Measurements from ENCODE around the gene SDF2.
A peak's percentile ranks its signal among the peaks of the same experiment; 100 is the strongest.

The SDF2 gene, protein sequence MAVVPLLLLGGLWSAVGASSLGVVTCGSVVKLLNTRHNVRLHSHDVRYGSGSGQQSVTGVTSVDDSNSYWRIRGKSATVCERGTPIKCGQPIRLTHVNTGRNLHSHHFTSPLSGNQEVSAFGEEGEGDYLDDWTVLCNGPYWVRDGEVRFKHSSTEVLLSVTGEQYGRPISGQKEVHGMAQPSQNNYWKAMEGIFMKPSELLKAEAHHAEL

DNA sequence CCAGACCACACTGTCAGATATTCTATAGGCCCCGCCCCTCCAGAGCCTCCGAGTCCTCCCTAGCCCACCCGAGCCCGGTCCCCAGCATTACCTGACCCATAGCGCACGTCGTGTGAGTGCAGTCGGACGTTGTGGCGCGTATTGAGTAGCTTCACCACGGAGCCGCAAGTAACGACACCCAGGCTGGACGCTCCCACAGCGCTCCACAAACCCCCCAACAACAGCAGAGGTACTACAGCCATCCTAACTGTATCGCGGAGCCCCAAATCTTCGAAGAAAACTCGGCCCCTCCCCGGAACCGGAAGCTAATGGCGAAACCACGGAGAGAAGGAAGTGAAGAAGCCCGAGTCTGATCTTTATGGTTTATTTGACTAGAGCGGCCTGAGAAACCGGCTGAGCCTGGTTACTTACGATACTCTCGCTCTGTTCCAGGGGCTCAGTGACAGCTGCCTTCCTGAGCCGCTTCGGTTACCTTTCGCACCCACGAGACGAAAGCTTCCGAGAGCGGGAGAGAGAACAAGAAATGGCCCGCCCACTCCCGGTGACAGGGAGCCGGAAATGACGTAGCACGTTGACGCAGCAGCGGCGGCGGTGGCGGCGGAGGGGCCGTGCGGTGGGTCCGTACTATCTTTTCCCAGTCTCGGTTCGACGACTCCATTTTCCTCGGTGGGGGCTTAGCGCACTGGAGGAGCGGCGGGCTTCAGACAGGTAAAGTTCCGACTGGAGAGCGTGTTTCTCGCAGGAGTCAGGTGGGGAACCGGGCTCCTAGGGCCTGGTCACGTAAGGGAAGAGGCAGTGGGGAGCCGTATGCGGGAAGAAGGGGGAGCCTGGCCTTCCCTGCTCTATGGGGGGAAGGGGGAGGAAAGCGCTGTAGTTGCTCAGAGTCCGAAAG is at the start of gene SDF2, which contains the start of gene SUPT6H:
Gene SDF2, minus strand, starts transcription at position 272 of the 892 bp plus-strand sequence. Its CDS starts 30 bp downstream, at position 242.
Gene SUPT6H, plus strand, starts transcription at position 571 of the 892 bp plus-strand sequence. CDS start 11,197 bp downstream, outside the sequence.
- DNase-seq, result peak; percentile 53

DNA sequence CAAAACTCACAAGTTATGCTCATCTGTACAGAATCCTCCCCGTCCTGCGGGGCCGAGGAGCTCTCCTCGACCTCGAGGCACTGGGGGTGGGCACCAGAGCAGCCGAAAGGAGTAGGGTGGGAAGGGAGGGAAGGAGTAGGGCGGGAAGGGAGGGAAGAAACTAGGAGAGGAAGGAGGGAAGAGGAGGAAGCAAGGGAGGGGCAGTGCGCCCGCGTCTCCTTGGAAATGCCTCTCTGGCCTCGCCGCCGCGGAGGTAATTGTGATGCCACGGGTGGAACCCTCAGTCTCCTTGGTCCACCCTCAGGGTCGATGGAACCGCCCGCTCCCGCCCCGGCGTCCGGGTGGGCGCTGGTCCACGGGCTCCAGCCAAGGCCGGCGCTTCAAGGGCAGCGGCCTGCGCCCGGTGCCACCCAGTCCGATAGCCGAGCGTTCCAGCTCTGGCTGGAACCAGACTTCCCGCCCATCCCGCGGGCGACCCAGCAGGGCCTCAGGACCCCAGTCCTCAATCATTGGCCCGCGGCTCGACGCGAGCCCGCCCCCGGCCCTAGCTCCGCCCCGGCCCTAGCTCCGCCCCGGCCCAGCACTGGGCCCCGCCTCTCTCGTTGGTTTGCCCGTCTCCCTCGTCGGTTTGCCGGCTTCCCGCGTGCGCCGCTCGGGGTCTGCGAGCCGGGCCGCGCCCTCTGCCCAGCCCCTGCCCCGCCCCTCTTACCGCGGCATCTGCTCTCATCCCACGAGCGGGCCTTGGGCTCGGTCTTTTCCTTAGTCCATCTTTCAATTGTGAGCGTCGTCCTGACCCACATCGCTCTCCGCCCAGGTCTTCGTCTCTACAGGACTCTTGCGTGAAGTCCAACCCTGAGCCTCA is 49.4 kb upstream of the SDF2 start:
- peak; percentile 41 for DNase-seq

DNA sequence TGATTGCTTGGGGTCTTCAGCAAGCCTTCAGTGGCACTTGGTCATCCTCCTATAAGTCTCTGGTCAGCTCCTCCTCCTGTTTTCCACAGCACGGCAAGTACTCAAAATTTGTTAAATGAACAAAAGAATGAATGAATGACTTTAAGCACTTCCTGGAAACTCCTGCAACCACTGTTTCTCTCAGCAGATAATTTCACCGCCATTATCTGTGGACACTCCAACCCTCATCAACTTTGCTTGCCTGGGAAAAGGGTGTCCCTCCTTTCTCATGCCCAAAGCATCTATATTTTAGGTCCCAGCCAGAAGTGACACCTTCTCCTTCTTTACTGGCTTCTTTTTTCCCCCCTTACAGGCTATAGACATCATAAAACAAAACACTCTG is 45.6 kb upstream of the SDF2 start:
- DNase-seq, result no peak

DNA sequence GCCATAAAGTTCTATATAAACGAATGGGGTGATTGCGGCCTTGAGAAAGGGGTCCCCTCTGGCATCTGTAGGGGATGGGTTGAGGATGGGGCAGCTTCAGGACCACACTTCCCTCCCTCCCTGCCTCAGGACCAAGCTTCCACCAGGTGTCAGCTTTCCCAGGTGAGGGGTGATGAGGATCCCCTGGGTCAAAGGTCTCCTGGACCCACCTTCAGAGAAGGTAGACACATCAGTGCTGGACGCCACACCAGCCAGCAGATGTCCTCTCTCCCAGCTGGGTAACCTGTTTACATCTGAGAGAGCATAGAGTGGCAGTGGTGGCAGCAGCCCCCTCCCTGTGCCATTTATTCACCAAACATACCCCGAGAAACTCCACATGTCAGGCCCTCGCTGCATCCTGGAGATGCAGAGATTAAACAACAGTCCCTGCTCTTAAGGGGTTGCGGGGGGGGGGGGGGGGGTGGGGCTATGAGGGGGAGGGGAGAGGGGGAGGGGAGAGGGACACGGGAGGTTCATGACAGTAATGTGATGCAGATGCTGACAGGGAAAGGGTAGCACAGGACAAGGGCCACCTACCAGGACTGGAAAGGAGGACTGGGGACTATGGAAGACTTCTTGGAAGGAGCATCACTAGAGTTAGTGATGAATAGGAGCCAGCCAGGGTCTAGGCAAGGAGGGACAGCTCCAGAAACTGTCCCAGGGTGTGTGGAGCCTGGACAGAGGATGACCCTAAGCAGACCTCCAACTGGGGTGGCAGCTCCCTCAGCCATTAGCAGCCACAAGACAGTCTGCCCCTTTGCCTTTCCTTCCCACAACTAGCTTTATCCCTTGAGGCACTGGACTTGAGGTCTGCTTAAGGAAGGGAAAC is 45.0 kb upstream of the SDF2 start:
- DNase-seq, result no peak

DNA sequence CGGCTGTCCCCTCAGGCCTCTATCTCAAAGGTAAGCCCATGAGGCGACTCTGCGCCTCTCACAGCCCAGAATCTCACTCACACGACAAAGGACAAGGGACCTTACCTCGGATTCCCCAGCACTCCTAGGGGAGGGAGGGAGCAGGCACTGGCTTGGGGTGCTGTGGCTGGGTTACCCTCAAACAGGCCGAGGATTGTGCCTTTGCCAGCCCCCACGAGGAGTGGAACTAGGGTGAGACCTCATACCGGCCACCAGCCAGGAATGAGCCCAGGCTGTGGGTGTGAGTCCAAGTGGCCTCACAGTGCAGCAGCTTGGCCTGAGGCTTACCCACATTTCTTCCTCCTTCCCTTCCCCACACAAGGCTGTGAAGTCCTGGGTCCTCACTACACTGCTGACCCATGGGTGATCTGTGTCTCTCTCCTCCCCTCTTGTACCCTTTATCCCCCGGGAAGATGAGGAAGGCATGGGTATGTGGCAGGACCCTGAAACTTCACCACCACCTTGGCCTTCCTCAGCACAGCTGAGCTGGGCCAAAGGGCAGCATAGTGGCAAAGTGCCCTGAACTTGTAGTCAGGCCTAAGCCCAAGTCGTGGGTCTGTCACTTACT is 44.1 kb upstream of the SDF2 start:
- DNase-seq, result no peak

DNA sequence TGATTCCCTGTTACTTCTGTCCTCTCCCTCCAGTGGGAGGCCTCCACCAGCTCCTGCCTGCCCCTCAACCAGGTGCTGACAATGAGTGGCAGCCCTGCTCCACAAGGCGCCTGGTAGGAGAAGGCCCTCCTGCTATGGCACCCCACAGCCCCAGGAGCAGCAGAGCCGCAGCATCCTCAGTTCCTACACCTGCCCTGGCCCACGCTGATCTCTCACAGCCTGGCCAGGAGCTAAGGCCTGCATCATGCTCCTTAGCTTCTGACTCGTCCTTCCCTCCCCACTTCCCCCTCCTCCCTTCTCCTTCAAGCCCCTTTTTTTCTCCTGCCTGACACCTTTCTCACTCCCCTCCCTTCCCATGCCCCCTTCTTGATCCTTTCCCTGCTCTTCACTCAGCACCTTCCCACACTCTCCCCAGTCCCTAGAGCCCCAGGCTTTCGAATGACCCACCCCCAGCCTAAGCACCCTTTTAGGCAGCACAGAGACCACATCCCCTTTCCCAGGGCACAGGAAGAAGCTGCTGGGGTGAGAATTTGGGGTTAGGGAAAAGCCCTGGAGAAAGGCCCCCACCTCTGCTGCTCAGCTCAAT is 43.5 kb upstream of the SDF2 start:
- DNase-seq, result no peak

DNA sequence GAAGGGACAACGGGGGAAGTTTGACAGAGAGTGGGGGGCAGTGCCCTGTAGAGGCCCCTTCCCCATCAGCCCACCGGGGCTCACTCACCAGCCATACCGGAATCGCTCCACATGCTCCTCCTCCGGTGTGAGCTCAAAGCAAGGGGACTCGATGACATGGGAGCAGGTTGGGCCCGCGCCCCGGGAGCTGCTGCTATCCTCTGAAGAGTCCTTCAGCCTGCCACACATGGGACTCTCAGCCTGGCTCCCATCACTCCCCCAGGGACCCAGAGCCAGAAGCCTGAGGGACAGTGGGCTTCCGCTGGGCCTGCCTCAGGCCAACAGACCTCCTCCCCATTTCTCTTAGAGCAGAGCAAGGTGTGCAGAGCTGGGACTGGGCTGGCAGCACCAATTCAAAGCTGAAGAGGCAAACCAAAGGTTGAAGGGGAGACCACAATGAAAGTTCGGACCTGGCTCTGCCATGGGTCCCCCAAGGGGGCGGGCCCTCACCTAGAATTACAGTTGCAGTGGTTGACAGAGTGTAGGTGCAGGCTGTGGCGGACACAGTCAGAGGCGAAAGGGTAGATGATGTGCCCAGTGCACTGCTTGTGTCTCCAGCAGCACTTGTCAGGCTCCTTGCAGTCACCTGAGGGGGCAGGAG is 42.6 kb upstream of the SDF2 start:
- DNase-seq, result no peak

DNA sequence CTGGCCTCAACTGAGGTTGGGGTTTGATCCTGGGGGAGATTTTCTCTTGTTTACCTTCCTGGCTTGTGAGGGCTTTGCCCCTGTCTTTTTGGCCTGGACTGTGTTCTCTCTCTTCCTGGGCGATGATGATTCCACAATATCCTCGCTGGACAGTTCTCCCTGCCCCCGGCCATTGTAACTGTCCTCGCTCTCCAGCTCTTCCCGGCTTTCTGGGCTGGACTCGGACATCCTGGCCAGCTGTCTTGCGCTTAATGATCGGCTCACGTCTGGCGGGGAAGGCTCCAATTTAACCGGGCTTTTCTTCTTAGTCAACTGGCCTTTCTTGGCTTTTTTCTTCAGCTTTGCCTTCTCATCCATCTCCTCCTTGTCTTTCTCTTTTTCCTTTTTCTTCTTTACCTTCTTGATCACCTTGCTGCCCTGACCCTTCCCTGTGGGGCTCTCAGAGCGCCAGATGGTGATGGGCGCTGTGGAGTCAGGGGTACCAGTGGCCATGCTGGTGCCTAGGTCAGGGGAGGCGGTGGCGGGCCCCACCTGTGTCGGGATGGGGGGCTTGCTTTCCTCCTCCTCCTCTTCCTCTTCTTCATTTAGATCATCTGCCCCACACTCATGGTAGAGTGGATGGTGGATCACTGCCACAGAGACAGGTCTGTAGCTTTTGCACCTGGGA is 42.0 kb upstream of the SDF2 start:
- no peak for DNase-seq

DNA sequence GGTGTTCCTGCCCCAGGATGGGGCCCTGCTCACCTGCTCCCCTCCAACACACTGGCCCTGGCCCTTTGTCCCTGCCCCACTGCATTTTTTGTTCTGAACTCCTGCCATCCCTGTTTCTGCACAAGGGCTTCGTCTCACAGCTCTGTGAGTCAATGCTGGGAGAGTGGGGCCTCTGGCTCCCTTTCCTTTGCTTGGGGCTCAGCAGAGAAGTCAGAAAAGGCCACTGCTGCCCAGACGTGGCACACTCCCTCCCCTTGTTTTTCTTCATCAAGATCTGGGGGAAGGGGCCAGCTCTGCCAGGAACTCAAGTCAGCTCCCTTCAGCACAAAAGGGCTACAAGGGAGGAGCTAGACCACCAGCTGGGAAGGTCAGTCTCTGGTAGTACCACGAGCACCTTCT is 41.0 kb upstream of the SDF2 start:
- DNase-seq, result no peak

DNA sequence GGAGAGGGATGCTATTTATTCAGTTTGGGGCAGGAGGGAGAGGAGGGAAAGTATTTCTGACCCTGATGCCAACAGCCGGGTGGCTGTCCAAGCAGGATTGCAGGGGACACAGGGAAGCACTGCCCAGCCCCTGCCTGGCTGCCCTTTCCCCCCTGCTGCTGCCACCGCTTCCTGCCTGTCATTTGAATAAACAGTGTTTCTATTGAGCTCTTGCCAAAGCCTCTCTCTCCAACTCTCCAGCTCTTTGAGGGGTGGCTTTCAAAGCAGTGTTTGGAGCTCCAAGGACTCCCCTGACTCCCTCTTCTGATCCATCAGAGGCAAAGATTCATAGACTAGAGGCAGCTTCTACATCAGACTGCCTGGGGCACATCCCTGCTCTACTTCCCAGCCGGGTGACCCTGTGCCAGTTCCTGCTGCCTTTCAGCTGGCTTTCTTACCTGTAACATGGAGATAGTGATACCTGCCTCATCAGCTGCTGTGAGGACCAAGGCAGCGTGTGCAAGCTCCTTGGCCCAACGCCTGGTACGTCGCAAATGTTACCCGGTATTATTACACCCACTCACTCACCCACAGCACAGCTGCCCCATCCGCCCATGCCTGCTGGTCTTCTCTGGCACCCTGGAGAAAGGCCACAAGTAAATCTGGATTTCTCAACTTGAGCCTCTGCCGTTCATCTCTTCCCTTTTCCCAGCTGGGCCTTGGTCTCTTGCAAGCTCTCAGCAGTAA is 40.5 kb upstream of the SDF2 start:
- DNase-seq, result no peak

DNA sequence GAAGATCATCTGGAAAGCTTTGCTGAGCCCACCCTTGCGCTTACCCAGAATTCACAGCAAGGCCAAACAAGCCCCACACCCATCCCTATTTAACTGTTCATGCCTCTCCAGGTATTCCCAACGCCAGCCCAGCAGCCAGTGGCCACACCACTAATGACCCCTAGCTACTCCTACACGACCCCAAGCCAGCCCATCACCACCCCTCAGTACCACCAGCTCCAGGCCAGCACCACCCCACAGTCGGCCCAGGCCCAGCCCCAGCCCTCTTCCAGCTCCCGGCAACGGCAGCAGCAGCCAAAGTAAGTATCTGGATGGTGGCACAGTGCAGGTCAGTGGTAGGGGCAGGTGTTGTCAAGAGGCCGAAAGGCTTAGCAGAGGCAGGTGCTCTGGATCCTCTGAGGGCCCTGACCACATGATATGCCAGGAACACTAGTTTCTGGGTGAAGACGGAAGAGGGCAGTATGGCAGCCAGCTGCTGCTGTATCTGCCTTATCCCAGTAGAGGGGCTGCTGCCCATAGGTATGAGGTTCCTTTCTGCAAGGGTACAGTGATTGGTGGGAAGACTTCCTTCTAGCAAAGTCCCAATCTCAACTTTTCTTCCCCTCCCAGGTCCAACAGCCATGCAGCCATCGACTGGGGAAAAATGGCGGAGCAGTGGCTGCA is 39.3 kb upstream of the SDF2 start:
- no peak for DNase-seq

DNA sequence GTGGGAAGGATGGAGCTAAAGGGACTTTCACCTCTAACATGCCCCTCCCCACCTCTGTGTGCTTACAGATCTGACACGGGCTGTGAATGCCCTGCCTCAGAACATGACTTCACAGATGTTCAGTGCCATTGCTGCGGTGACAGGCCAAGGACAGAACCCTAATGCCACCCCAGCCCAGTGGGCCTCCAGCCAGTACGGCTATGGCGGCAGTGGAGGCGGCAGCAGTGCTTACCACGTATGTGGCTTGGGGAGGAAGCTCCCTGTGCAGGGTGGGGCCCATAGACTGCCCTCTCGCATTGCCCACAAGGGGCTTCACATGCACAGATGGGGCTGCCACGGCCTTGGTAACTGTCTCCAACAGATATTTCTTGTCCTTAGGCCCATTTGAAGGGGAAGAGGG is 38.6 kb upstream of the SDF2 start:
- no peak for DNase-seq

DNA sequence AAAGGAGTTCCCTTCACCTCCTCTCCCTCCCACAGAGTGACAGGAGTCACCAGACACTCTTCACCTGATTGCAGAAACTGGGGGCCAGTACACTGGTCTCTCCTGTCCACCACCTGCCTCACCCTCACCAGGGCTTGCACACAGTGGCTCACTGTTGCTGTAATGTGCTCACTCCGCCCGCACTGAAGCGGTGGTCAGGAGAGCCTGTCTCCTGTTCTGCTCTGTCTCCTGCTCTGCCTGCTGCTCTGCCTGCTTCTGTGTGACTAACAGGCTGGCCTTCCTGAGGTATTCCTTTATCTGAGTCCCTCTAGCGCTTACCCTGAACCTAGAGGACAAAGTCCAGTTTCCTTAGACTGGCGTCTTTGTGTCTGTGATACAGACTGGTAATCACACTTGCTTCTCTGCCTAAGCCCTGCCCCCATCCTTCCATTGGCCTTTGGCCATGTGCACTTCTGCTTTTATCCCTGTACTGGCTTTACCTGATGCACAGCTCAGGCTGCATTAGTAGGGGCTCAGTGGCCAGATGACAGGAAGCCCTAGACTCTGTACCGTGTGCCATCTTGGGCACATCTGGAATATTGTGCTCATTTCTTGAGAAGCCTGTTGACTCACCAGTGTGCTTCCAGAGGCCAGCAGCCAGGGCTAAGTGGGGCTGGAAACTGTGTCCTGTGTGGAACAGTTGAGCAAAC is 36.7 kb upstream of the SDF2 start:
- no peak for DNase-seq

DNA sequence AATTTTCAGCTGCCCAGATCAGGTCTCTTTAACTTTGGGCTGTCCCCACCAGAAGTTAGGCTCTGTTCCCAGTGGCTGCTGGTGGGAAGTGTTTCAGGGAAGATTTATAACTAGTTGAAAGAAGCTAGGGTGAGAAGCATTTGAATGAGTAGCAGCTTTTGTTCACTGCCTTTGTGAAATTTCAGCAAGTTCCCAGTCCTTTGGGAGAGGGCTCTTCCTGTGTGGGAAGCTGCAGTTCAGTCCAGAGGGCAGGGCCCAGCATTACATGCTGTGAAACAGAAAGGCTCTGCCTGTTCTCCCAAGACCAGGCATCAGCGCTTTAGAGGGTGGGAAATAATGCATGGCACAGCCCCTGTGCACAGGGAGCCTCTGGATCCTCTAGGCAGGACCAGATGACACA is 32.2 kb upstream of the SDF2 start:
- no peak for DNase-seq

DNA sequence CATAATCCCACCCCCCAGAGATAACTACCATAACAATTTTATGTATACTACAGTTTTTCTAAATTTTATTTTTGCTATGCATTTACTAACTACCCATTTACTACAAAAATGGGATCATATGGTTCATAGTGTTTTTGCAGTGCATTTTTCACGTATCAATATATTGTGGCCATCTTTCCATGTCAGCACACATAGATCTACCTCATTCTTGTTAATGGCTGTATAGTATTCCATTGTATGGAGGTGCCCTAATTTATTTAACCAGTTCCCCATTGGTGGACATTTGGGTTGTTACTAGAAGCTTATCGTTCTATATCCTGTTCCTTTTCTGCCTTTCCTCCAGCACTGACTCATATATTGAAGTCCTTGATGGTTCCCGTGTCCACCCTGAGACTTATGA is 27.3 kb upstream of the SDF2 start:
- no peak for DNase-seq

DNA sequence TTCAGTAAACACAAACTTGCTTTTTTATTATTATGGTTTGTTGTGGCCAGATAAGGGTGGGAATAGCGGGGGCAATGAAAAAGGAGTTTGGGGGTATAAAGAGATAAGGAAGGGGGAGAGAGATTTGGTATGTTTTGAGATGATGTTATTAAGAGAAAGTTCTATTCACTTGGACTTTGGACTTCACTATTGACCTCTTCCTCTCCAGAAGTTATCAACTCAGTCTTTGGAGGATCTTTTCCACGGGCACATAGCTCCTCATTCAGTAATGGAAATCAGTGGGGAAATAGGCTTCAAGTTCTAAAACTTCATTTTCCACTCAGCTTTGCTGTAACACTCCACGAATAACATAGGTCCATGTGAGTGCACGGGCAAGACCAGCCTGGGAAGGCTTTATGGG is 26.8 kb upstream of the SDF2 start:
- DNase-seq, result no peak

DNA sequence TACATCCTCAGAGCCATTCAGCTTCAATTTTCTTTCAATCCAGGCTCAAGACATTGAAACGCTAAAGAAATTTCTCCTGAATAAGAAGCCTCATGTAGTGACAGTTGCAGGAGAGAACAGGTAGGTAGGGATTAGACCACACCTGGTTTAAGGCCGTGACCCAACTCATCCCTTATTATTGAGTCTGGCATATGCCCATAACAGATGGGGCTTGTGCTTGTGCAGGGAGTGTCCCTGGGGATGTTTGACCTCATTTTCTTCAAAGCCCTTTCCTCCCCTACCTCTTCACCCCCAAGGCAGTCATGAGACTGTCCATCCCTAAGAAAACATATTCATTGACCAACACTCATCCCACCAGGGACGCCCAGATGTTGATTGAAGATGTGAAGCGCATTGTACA is 24.6 kb upstream of the SDF2 start:
- no peak for DNase-seq

DNA sequence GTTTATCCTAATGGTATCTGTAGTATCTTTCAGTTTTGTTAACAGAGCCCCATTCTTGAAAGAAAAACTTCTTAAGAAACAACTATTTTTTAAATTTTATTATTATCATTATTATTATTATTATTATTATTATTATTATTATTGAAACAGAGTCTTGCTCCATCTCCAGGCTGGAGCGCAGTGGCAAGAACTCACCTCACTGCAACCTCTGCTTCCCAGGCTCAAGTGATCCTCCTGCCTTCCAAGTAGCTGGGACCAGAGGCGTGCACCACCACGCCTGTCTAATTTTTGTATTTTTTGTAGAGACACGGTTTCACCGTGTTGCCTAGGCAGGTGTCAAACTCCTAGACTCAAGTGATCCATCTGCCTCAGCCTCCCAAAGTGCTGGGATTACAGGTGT is 23.7 kb upstream of the SDF2 start:
- DNase-seq, result no peak

DNA sequence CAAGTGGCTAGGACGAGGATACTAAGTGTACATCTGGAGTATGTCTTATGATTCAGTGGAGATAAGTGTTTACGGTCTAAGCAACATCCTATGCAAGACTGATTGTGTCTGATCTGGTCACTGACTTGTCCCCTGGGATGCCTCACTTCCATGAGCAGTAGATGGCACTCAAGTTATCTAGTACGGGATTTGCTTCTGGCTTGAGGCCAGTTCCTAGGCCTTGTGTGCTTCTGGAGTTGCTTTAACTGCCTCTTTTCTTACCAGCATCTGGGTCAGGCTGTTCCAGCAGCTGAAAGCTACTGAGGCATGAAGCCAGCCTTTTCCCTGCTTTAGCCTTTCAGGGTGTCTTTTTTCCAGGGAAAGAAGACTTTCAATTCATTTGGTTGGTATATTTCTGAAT is 23.3 kb upstream of the SDF2 start:
- DNase-seq, result no peak

All from SIG-M5 (cell line).